ENCODE measurements around the gene OLA1. TPM values are rescaled to one million over a fixed set of nuclear protein-coding genes. Genes with fewer than 3 reads are reported as not detected.

The OLA1 gene
- total RNA-seq, 1 experiment from 2014 or later, result 182 TPM

- CTCF ChIA-PET, result no interaction called here
- Histone ChIP-seq H3K4me3 (ENCODE audit: low read length) (no peak overlapping the region), H4K20me1 (ENCODE audit: low read length) (no peaks in the 10 kb centered on the region), H3K9me3 (ENCODE audit: low read length) (peaks cover 11% of the 10 kb centered on the region; the same call in 1 of the 2 replicates), H2AFZ (ENCODE audit: low read length) (no peak overlapping the region), H3K9me2 (replicated peaks; ENCODE audit: low read length) (no peaks in the 10 kb centered on the region), H3K27ac (ENCODE audit: low read length) (no peak overlapping the region), H3K4me1 (ENCODE audit: insufficient read depth, low read length) (no peaks in the 10 kb centered on the region), H3K79me2 (ENCODE audit: low read length) (peaks cover 96% of the 10 kb centered on the region), H3K4me2 (ENCODE audit: low read length) (no peak overlapping the region), H3K9ac (ENCODE audit: low read length) (no peak overlapping the region), H3K27me3 (ENCODE audit: low read length) (no peaks in the 10 kb centered on the region), H3K36me3 (ENCODE audit: low read depth, low read length) (peaks cover 35% of the 10 kb centered on the region), H3F3A (ENCODE audit: low read length, unreplicated experiment) (no peaks in the 10 kb centered on the region)
- POLR2A ChIA-PET (ENCODE audit: unreplicated experiment), result no interaction called here
- intact Hi-C loops (cut with micrococcal nuclease), result no loop called here
- no TSS peak for BruUV-seq (replicated peaks)
- TF ChIP-seq CTCF (conservative IDR thresholded peaks at IDR 0.05; ENCODE audit: low read depth, low read length), result no peak
- ATAC-seq (no peak), DNase-seq (no peak)
Observed at GRCh38 chr2:174169372-174169771, 79.0 kb downstream of the OLA1 start.

- POLR2A ChIA-PET (ENCODE audit: unreplicated experiment), result no interaction called here
Observed at GRCh38 chr2:174166261-174166660, 82.1 kb downstream of the OLA1 start.

GRCh38 chr2:174161490-174161889, 86.8 kb downstream of the OLA1 start:
- POLR2A ChIA-PET (ENCODE audit: unreplicated experiment), result no interaction called here
- no peaks in the 10 kb centered on the region for H3K27me3 ChIP-seq (ENCODE audit: low read length)
- H3K27ac ChIP-seq (ENCODE audit: low read length), result no peak overlapping the region
- H3K4me3 ChIP-seq (ENCODE audit: low read length), result no peak overlapping the region
- H3K79me2 ChIP-seq (ENCODE audit: low read length), result peaks cover 48% of the 10 kb centered on the region
- TF ChIP-seq CTCF (conservative IDR thresholded peaks at IDR 0.05; ENCODE audit: low read depth, low read length), result no peak
- TF ChIP-seq EZH2 (IDR thresholded peaks at IDR 0.05; ENCODE audit: low read length, unreplicated experiment), result no peak
- no peak for TF ChIP-seq EZH2phosphoT487 (IDR thresholded peaks at IDR 0.05; ENCODE audit: borderline replicate concordance, low read length)
- CTCF ChIA-PET, result no interaction called here
- no TSS peak for BruUV-seq (replicated peaks)
- intact Hi-C loops (cut with micrococcal nuclease), result no loop called here
- 0 out of 2 replicates have a peak, but pooled peaks cover 3% of the 10 kb centered on the region for H3K36me3 ChIP-seq (ENCODE audit: low read depth, low read length)
- DNase-seq, result no peak
- no peaks in the 10 kb centered on the region for H3K9me3 ChIP-seq (ENCODE audit: low read length)
- H3K4me1 ChIP-seq (ENCODE audit: insufficient read depth, low read length), result no peaks in the 10 kb centered on the region
- no peaks in the 10 kb centered on the region for H3F3A ChIP-seq (ENCODE audit: low read length, unreplicated experiment)
- no peak for ATAC-seq
- no peak overlapping the region for H3K4me2 ChIP-seq (ENCODE audit: low read length)
- H4K20me1 ChIP-seq (ENCODE audit: low read length), result no peaks in the 10 kb centered on the region; the same call in 1 of the 2 replicates
- no peaks in the 10 kb centered on the region for H3K9me2 ChIP-seq (replicated peaks; ENCODE audit: low read length)
- H3K9ac ChIP-seq (ENCODE audit: low read length), result no peak overlapping the region
- H2AFZ ChIP-seq (ENCODE audit: low read length), result no peak overlapping the region

More at GRCh38 chr2:174166261-174166660, 82.1 kb downstream of the OLA1 start:
- H3K27ac ChIP-seq (ENCODE audit: low read length), result no peak overlapping the region
- no peaks in the 10 kb centered on the region for H3K9me2 ChIP-seq (replicated peaks; ENCODE audit: low read length)
- no peak overlapping the region for H2AFZ ChIP-seq (ENCODE audit: low read length)
- H3K4me2 ChIP-seq (ENCODE audit: low read length), result no peak overlapping the region
- H3K79me2 ChIP-seq (ENCODE audit: low read length), result peaks cover 88% of the 10 kb centered on the region
- H3K27me3 ChIP-seq (ENCODE audit: low read length), result no peaks in the 10 kb centered on the region
- ATAC-seq, result no peak
- no peaks in the 10 kb centered on the region for H3F3A ChIP-seq (ENCODE audit: low read length, unreplicated experiment)
- peaks cover 26% of the 10 kb centered on the region for H3K36me3 ChIP-seq (ENCODE audit: low read depth, low read length)
- H3K9me3 ChIP-seq (ENCODE audit: low read length), result peaks cover 11% of the 10 kb centered on the region; the same call in 1 of the 2 replicates
- CTCF ChIA-PET, result no interaction called here
- no peaks in the 10 kb centered on the region for H4K20me1 ChIP-seq (ENCODE audit: low read length)
- no peaks in the 10 kb centered on the region for H3K4me1 ChIP-seq (ENCODE audit: insufficient read depth, low read length)
- BruUV-seq (replicated peaks), result no TSS peak
- intact Hi-C loops (cut with micrococcal nuclease), result no loop called here
- no peak overlapping the region for H3K9ac ChIP-seq (ENCODE audit: low read length)
- TF ChIP-seq EZH2phosphoT487 (IDR thresholded peaks at IDR 0.05; ENCODE audit: borderline replicate concordance, low read length) (no peak), CTCF (conservative IDR thresholded peaks at IDR 0.05; ENCODE audit: low read depth, low read length) (no peak), EZH2 (IDR thresholded peaks at IDR 0.05; ENCODE audit: low read length, unreplicated experiment) (no peak)
- H3K4me3 ChIP-seq (ENCODE audit: low read length), result no peak overlapping the region
- DNase-seq, result peak; percentile 36

Measured in PC-3 (cell line).